ENCODE results near the gene PXMP4.

The PXMP4 gene

GRCh38 chr20:33653218-33653899 lies 66.8 kb downstream of the PXMP4 start:
- H3K27ac ChIP-seq: no peak overlapping the region
- no peaks in the 10 kb centered on the region for H3K36me3 ChIP-seq (ENCODE audit: control insufficient read depth, insufficient read depth, low read length)
- peak overlapping the region; percentile 11 for H3K9ac ChIP-seq
- H3K4me1 ChIP-seq: peaks cover 11% of the 10 kb centered on the region
- TF ChIP-seq, protein P1, sequence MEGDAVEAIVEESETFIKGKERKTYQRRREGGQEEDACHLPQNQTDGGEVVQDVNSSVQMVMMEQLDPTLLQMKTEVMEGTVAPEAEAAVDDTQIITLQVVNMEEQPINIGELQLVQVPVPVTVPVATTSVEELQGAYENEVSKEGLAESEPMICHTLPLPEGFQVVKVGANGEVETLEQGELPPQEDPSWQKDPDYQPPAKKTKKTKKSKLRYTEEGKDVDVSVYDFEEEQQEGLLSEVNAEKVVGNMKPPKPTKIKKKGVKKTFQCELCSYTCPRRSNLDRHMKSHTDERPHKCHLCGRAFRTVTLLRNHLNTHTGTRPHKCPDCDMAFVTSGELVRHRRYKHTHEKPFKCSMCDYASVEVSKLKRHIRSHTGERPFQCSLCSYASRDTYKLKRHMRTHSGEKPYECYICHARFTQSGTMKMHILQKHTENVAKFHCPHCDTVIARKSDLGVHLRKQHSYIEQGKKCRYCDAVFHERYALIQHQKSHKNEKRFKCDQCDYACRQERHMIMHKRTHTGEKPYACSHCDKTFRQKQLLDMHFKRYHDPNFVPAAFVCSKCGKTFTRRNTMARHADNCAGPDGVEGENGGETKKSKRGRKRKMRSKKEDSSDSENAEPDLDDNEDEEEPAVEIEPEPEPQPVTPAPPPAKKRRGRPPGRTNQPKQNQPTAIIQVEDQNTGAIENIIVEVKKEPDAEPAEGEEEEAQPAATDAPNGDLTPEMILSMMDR (IDR thresholded peaks at IDR 0.05): peak; percentile 74
- H3K4me2 ChIP-seq (ENCODE audit: low read length): no peak overlapping the region
- H3K79me2 ChIP-seq: no peaks in the 10 kb centered on the region
- H3K27me3 ChIP-seq (ENCODE audit: control insufficient read depth, insufficient read depth, low read length): no peaks in the 10 kb centered on the region
- H3K9me3 ChIP-seq (ENCODE audit: control insufficient read depth, low read length): no peaks in the 10 kb centered on the region
- H3K4me3 ChIP-seq (ENCODE audit: low read depth, low read length): no peak overlapping the region
- H2AFZ ChIP-seq: peak overlapping the region; percentile 46
